ENCODE results near the gene HDAC4. TPM values are rescaled to one million over a fixed set of nuclear protein-coding genes. Genes with fewer than 3 reads are reported as not detected.

Gene HDAC4
- total and polyA plus RNA-seq, 9 of the 15 experiments (the other 6 are each of a cell fraction or from before 2014, with no cell fraction given): 0.11 to 20.2 (median 4.0) TPM

DNA sequence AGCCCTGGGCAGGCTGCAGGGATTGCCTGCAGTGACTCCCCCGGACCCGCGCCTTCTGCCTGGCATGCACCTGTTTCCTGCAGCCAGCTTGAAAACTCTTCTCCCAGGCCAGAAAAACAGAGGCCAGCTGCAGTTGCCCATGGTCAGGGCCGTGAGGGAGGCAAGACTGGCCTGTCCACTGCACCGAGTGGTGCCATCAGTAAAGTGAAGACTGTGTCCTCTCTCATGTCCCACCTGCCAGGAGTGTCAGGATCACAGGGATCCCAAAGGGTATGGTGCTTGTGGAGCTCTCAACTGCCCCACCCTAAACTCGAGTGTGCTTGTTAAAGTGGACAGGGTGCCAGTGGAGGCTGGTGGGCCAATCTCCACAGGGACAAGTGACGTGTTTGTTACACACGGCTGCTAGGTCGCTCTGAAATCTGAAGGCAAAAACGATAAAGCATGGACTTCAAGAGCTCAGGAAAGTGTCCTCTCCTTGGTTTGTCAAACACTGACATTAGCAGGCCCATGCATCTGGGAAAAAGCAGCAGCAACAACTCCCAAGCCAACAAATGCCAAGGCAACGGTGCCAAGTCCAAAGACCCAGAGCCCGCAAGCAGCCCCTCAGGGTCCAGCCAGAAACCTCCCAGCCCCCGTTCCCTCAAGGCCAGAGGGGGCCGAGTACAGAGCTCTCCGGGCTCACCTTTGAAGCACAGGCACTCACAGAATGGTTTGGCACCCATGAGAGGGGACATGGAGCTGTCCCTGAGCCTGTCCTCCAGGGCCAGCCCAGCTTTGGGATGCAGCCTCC is 213.2 kb downstream of the HDAC4 start (continued):
- TF ChIP-seq, protein P1, sequence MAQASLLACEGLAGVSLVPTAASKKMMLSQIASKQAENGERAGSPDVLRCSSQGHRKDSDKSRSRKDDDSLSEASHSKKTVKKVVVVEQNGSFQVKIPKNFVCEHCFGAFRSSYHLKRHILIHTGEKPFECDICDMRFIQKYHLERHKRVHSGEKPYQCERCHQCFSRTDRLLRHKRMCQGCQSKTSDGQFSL (CRISPR knock-in tag; IDR thresholded peaks at IDR 0.05): no peak
- TF ChIP-seq, protein P1 (tag; IDR thresholded peaks at IDR 0.05): no peak
- TF ChIP-seq, protein P2, sequence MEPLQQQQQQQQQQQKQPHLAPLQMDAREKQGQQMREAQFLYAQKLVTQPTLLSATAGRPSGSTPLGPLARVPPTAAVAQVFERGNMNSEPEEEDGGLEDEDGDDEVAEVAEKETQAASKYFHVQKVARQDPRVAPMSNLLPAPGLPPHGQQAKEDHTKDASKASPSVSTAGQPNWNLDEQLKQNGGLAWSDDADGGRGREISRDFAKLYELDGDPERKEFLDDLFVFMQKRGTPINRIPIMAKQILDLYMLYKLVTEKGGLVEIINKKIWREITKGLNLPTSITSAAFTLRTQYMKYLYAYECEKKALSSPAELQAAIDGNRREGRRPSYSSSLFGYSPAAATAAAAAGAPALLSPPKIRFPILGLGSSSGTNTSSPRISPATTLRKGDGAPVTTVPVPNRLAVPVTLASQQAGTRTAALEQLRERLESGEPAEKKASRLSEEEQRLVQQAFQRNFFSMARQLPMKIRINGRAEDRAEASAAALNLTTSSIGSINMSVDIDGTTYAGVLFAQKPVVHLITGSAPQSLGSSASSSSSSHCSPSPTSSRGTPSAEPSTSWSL (CRISPR knock-in tag; IDR thresholded peaks at IDR 0.05; ENCODE audit: borderline replicate concordance): no peak
- no peak for TF ChIP-seq ZNF239 (CRISPR knock-in tag; IDR thresholded peaks at IDR 0.05)
- TF ChIP-seq NUFIP1 (IDR thresholded peaks at IDR 0.05; ENCODE audit: partially characterized antibody): no peak
- TF ChIP-seq TAF1 (IDR thresholded peaks at IDR 0.05; ENCODE audit: control insufficient read depth, extremely low read depth, insufficient read depth, low read length, severe bottlenecking): no peak
